ENCODE results near the gene HSD11B1. TPM values are rescaled to one million over a fixed set of nuclear protein-coding genes. Genes with fewer than 3 reads are reported as not detected.

The HSD11B1 gene
- total RNA-seq, 1 experiment from 2014 or later: 0.27 TPM

DNA sequence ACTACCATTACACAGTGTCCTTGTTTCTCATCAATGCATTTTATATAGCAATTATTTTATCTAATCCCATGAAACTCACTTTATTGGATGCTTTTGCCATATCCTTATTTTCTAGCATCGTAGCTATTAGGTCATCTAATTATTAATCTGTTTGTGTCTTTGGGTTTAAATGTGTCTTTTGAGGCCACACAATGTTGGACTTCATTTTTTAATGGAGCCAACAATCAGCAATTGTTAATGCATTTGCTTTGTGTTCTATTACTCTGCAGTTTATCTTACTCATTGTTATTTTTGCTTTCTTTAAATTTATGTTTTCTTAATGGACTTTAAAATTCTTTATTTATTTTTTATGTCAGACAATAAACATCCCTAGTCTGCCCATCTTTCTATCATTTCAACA is 1.8 kb upstream of the HSD11B1 start:
- no peak for ATAC-seq

More for the DNA sequence above, 1.8 kb upstream of the HSD11B1 start:
- BruUV-seq (replicated peaks): no TSS peak
- no peaks in the 10 kb centered on the region for H3K9me2 ChIP-seq (ENCODE audit: insufficient read depth)
- CTCF ChIA-PET: no interaction called here
- no peak overlapping the region for H3K4me3 ChIP-seq (replicated peaks in 1 of 2; ENCODE audit: low read depth in 1 of 2, low read length in 2 of 2)
- TF ChIP-seq, protein P1, sequence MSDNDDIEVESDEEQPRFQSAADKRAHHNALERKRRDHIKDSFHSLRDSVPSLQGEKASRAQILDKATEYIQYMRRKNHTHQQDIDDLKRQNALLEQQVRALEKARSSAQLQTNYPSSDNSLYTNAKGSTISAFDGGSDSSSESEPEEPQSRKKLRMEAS (IDR thresholded peaks at IDR 0.05): no peak
- TF ChIP-seq, protein P2, sequence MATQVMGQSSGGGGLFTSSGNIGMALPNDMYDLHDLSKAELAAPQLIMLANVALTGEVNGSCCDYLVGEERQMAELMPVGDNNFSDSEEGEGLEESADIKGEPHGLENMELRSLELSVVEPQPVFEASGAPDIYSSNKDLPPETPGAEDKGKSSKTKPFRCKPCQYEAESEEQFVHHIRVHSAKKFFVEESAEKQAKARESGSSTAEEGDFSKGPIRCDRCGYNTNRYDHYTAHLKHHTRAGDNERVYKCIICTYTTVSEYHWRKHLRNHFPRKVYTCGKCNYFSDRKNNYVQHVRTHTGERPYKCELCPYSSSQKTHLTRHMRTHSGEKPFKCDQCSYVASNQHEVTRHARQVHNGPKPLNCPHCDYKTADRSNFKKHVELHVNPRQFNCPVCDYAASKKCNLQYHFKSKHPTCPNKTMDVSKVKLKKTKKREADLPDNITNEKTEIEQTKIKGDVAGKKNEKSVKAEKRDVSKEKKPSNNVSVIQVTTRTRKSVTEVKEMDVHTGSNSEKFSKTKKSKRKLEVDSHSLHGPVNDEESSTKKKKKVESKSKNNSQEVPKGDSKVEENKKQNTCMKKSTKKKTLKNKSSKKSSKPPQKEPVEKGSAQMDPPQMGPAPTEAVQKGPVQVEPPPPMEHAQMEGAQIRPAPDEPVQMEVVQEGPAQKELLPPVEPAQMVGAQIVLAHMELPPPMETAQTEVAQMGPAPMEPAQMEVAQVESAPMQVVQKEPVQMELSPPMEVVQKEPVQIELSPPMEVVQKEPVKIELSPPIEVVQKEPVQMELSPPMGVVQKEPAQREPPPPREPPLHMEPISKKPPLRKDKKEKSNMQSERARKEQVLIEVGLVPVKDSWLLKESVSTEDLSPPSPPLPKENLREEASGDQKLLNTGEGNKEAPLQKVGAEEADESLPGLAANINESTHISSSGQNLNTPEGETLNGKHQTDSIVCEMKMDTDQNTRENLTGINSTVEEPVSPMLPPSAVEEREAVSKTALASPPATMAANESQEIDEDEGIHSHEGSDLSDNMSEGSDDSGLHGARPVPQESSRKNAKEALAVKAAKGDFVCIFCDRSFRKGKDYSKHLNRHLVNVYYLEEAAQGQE (IDR thresholded peaks at IDR 0.05; ENCODE audit: low read depth): no peak
- TF ChIP-seq EGR1 (IDR thresholded peaks at IDR 0.05; ENCODE audit: low read depth) (no peak), CBX3 (IDR thresholded peaks at IDR 0.05; ENCODE audit: low read depth) (no peak), FOSL1 (IDR thresholded peaks at IDR 0.05; ENCODE audit: low read depth) (no peak), POLR2AphosphoS5 (IDR thresholded peaks at IDR 0.05; ENCODE audit: low read depth, low read length) (no peak), CEBPB (IDR thresholded peaks at IDR 0.05; ENCODE audit: low read depth) (no peak), JUND (IDR thresholded peaks at IDR 0.05) (no peak), EZH2 (IDR thresholded peaks at IDR 0.05) (no peak), YY1 (IDR thresholded peaks at IDR 0.05; ENCODE audit: extremely low read depth, insufficient replicate concordance, low read depth, low read length) (no peak), SIN3A (IDR thresholded peaks at IDR 0.05; ENCODE audit: low read depth) (no peak), SRF (IDR thresholded peaks at IDR 0.05; ENCODE audit: low read depth) (no peak), ELF1 (IDR thresholded peaks at IDR 0.05; ENCODE audit: borderline replicate concordance, low read depth) (no peak), POLR2A (IDR thresholded peaks at IDR 0.05; ENCODE audit: borderline replicate concordance, extremely low read depth, insufficient read depth, insufficient read length) (no peak), ZFX (IDR thresholded peaks at IDR 0.05) (no peak), RAD21 (IDR thresholded peaks at IDR 0.05; ENCODE audit: low read depth) (no peak), ZNF274 (IDR thresholded peaks at IDR 0.05; ENCODE audit: low read depth, low read length) (no peak), TCF7L2 (IDR thresholded peaks at IDR 0.05; ENCODE audit: borderline replicate concordance, extremely low read depth, insufficient read depth, insufficient read length) (no peak)
- TF ChIP-seq, protein P3, sequence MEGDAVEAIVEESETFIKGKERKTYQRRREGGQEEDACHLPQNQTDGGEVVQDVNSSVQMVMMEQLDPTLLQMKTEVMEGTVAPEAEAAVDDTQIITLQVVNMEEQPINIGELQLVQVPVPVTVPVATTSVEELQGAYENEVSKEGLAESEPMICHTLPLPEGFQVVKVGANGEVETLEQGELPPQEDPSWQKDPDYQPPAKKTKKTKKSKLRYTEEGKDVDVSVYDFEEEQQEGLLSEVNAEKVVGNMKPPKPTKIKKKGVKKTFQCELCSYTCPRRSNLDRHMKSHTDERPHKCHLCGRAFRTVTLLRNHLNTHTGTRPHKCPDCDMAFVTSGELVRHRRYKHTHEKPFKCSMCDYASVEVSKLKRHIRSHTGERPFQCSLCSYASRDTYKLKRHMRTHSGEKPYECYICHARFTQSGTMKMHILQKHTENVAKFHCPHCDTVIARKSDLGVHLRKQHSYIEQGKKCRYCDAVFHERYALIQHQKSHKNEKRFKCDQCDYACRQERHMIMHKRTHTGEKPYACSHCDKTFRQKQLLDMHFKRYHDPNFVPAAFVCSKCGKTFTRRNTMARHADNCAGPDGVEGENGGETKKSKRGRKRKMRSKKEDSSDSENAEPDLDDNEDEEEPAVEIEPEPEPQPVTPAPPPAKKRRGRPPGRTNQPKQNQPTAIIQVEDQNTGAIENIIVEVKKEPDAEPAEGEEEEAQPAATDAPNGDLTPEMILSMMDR (IDR thresholded peaks at IDR 0.05 in 2 of 3, conservative IDR thresholded peaks at IDR 0.05 in 1 of 3; ENCODE audit: borderline replicate concordance in 1 of 3, insufficient read depth in 1 of 3, low read depth in 2 of 3, low read length in 2 of 3): no peak
- TF ChIP-seq, protein P4, sequence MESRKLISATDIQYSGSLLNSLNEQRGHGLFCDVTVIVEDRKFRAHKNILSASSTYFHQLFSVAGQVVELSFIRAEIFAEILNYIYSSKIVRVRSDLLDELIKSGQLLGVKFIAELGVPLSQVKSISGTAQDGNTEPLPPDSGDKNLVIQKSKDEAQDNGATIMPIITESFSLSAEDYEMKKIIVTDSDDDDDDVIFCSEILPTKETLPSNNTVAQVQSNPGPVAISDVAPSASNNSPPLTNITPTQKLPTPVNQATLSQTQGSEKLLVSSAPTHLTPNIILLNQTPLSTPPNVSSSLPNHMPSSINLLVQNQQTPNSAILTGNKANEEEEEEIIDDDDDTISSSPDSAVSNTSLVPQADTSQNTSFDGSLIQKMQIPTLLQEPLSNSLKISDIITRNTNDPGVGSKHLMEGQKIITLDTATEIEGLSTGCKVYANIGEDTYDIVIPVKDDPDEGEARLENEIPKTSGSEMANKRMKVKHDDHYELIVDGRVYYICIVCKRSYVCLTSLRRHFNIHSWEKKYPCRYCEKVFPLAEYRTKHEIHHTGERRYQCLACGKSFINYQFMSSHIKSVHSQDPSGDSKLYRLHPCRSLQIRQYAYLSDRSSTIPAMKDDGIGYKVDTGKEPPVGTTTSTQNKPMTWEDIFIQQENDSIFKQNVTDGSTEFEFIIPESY (IDR thresholded peaks at IDR 0.05; ENCODE audit: extremely low read depth, insufficient replicate concordance, low read length): no peak
- intact Hi-C loops (cut with micrococcal nuclease): no loop called here
- no peaks in the 10 kb centered on the region for H3K36me3 ChIP-seq (ENCODE audit: control insufficient read depth in 1 of 2, insufficient read depth in 2 of 2, low read length in 2 of 2)
- no peak overlapping the region for H3K27ac ChIP-seq (ENCODE audit: low read depth, low read length)
- DNase-seq (ENCODE audit: low read depth, low spot score): no peak
- H3K9ac ChIP-seq (ENCODE audit: low read length): no peak overlapping the region
- no peaks in the 10 kb centered on the region for H3K9me3 ChIP-seq (ENCODE audit: control insufficient read depth in 1 of 2, insufficient read depth in 1 of 2, low read depth in 1 of 2, low read length in 2 of 2)
- H3K79me2 ChIP-seq (ENCODE audit: insufficient read depth, low read length): no peaks in the 10 kb centered on the region
- H4K20me1 ChIP-seq (ENCODE audit: insufficient read depth): no peaks in the 10 kb centered on the region
- no peak overlapping the region for H3K4me2 ChIP-seq (ENCODE audit: low read length)
- H3K27me3 ChIP-seq (ENCODE audit: insufficient read depth, low read length): no peaks in the 10 kb centered on the region
- H2AFZ ChIP-seq (ENCODE audit: low read depth, low read length, poor library complexity, severe bottlenecking): no peak overlapping the region
- RAD21 ChIA-PET (ENCODE audit: low non-redundant PET in 1 of 2, low total read pairs in 2 of 2, uncharacterized antibody in 2 of 2, unreplicated experiment in 2 of 2): no interaction called here
- POLR2A ChIA-PET: no interaction called here
- H3K4me1 ChIP-seq (ENCODE audit: control insufficient read depth in 1 of 2, insufficient read depth in 2 of 2, low read length in 2 of 2): no peaks in the 10 kb centered on the region
